H9 (cell line): Measurements from ENCODE around the gene UBALD2. TPM values are rescaled to one million over a fixed set of nuclear protein-coding genes. Genes with fewer than 3 reads are reported as not detected.

Experiments used
- DNase-seq: peaks from one replicate; pipeline ENCODE4 v3.0.0-alpha.2; 2017
- H2AFZ ChIP-seq: one replicate; pipeline ENCODE4 v1.6.1; 2013; ENCODE audit warnings: mild to moderate bottlenecking, low read length, control low read depth, moderate library complexity
- H2AK5ac ChIP-seq: 2 replicates; pipeline ENCODE4 v1.6.1; 2013; ENCODE audit warnings: low read length, control low read depth, mixed read lengths; ENCODE audit not compliant: insufficient read length
- H2BK120ac ChIP-seq: one replicate; pipeline ENCODE4 v1.6.1; 2013; ENCODE audit warnings: low read depth, mild to moderate bottlenecking, low read length, control low read depth, inconsistent platforms; ENCODE audit not compliant: poor library complexity, severe bottlenecking
- H2BK12ac ChIP-seq: 2 replicates; pipeline ENCODE4 v1.6.1; 2013; ENCODE audit warnings: low read length, control low read depth, mixed read lengths, low read depth; ENCODE audit not compliant: insufficient read length
- H2BK15ac ChIP-seq: 2 replicates; pipeline ENCODE4 v1.6.1; 2013; ENCODE audit warnings: low read depth, low read length, control low read depth
- H2BK20ac ChIP-seq: one replicate; pipeline ENCODE4 v1.6.1; 2013; ENCODE audit warnings: low read depth, mild to moderate bottlenecking, low read length, control low read depth, inconsistent platforms; ENCODE audit not compliant: poor library complexity, severe bottlenecking
- H2BK5ac ChIP-seq: 2 replicates; pipeline ENCODE4 v1.6.1; 2013; ENCODE audit warnings: low read length, control low read depth, mixed read lengths; ENCODE audit not compliant: insufficient read length
- H3K14ac ChIP-seq: 2 replicates; pipeline ENCODE4 v1.6.1; 2013; ENCODE audit warnings: low read length, control low read depth; ENCODE audit not compliant: insufficient read depth
- H3K18ac ChIP-seq: 2 replicates; pipeline ENCODE4 v1.6.1; 2013; ENCODE audit warnings: low read depth, mild to moderate bottlenecking, mixed read lengths, low read length, control low read depth; ENCODE audit not compliant: insufficient read length
- H3K23ac ChIP-seq: 2 replicates; pipeline ENCODE4 v1.6.1; 2013; ENCODE audit warnings: low read length, control low read depth, mixed read lengths, low read depth; ENCODE audit not compliant: insufficient read length
- H3K23me2 ChIP-seq: 2 replicates; pipeline ENCODE4 v1.6.1; 2013; ENCODE audit warnings: low read depth, mild to moderate bottlenecking, mixed read lengths, low read length, control low read depth; ENCODE audit not compliant: insufficient read length, poor library complexity, severe bottlenecking
- H3K27ac ChIP-seq: 2 replicates; pipeline ENCODE4 v1.5.1; 2013; ENCODE audit warnings: low read length, control low read depth, mixed read lengths, low read depth; ENCODE audit not compliant: insufficient read length
- H3K27me3 ChIP-seq: 2 replicates; pipeline ENCODE4 v1.6.1; 2013; ENCODE audit warnings: low read length, control low read depth, inconsistent platforms; ENCODE audit not compliant: insufficient read depth
- H3K4ac ChIP-seq: 2 replicates; pipeline ENCODE4 v1.6.1; 2013; ENCODE audit warnings: low read depth, mild to moderate bottlenecking, control low read depth, inconsistent platforms, low read length, moderate library complexity
- H3K4me1 ChIP-seq: 2 replicates; pipeline ENCODE4 v1.6.1; 2013; ENCODE audit warnings: low read length, control low read depth, inconsistent platforms; ENCODE audit not compliant: insufficient read depth
- H3K4me2 ChIP-seq: 2 replicates; pipeline ENCODE4 v1.6.1; 2013; ENCODE audit warnings: low read length, control low read depth, mixed read lengths; ENCODE audit not compliant: insufficient read length, insufficient read depth
- H3K56ac ChIP-seq: 2 replicates; pipeline ENCODE4 v1.6.1; 2013; ENCODE audit warnings: low read depth, mild to moderate bottlenecking, mixed read lengths, low read length, control low read depth; ENCODE audit not compliant: insufficient read length
- H3K79me1 ChIP-seq: 2 replicates; pipeline ENCODE4 v1.6.1; 2013; ENCODE audit warnings: low read depth, mild to moderate bottlenecking, moderate library complexity, low read length, control low read depth, inconsistent platforms; ENCODE audit not compliant: insufficient read depth, poor library complexity, severe bottlenecking
- H3K79me2 ChIP-seq: 2 replicates; pipeline ENCODE4 v1.6.1; 2013; ENCODE audit warnings: low read length, control low read depth, inconsistent platforms; ENCODE audit not compliant: insufficient read depth
- H3K9ac ChIP-seq: 2 replicates; pipeline ENCODE4 v1.6.1; 2013; ENCODE audit warnings: low read length, control low read depth, mixed read lengths; ENCODE audit not compliant: insufficient read length; ENCODE audit errors: extremely low read depth
- H3K9me3 ChIP-seq: one replicate; pipeline ENCODE4 v1.6.1; 2013; ENCODE audit warnings: low read depth, low read length, inconsistent platforms; ENCODE audit not compliant: control insufficient read depth
- H3T11ph ChIP-seq: one replicate; pipeline ENCODE4 v1.6.1; 2013; ENCODE audit warnings: mild to moderate bottlenecking, low read length, control low read depth, inconsistent platforms
- H4K20me1 ChIP-seq: one replicate; pipeline ENCODE4 v1.6.1; 2013; ENCODE audit not compliant: control insufficient read depth, insufficient read length, insufficient read depth
- H4K5ac ChIP-seq: 2 replicates; pipeline ENCODE4 v1.6.1; 2013; ENCODE audit warnings: low read depth, mild to moderate bottlenecking, mixed read lengths, low read length, control low read depth; ENCODE audit not compliant: insufficient read length
- H4K8ac ChIP-seq: replicated peaks from 2 replicates; pipeline ENCODE4 v1.6.1; 2013; ENCODE audit warnings: low read length, control low read depth, mixed read lengths, low read depth; ENCODE audit not compliant: insufficient read length
- H4K91ac ChIP-seq: 2 replicates; pipeline ENCODE4 v1.6.1; 2013; ENCODE audit warnings: low read depth, mild to moderate bottlenecking, moderate library complexity, mixed read lengths, low read length, control low read depth; ENCODE audit not compliant: insufficient read length
- H3K27ac Mint-ChIP-seq, 3 experiments: 2 replicates in 2 of 3; 3 replicates in 1 of 3; pipeline ENCODE4 v1.8.0; 2020 to 2021; ENCODE audit warnings: mixed read lengths in 3 of 3, mild to moderate bottlenecking in 1 of 3, moderate library complexity in 1 of 3
- H3K27me3 Mint-ChIP-seq: 2 replicates; pipeline ENCODE4 v1.8.0; 2021; ENCODE audit warnings: low read depth, mild to moderate bottlenecking, moderate library complexity, mixed read lengths
- H3K36me3 Mint-ChIP-seq, 3 experiments: 2 replicates in 2 of 3; 3 replicates in 1 of 3; pipeline ENCODE4 v1.8.0; 2020 to 2021; ENCODE audit warnings: low read depth in 3 of 3, mixed read lengths in 3 of 3; ENCODE audit not compliant: insufficient read depth in 1 of 3
- H3K4me1 Mint-ChIP-seq, 2 experiments: 2 replicates each; pipeline ENCODE4 v1.8.0; 2020; ENCODE audit warnings: mixed read lengths in 2 of 2
- H3K4me3 Mint-ChIP-seq, 2 experiments: 2 replicates in 1 of 2; 3 replicates in 1 of 2; pipeline ENCODE4 v1.8.0; 2020 to 2021; ENCODE audit warnings: mild to moderate bottlenecking in 2 of 2, mixed read lengths in 2 of 2, moderate library complexity in 1 of 2
- H3K9me3 Mint-ChIP-seq, 2 experiments: 2 replicates in 1 of 2; 3 replicates in 1 of 2; pipeline ENCODE4 v1.8.0; 2020; ENCODE audit warnings: mild to moderate bottlenecking in 2 of 2, mixed read lengths in 2 of 2, moderate library complexity in 1 of 2
- CTCF ChIP-seq: fragments of 200-600 bp; sonication (generic); conservative IDR thresholded peaks from 3 replicates; pipeline ENCODE4 v1.8.0; 2021; ENCODE audit warnings: antibody characterized with exemption, mild to moderate bottlenecking
- WGBS: extraction: QIAGEN DNeasy Blood & Tissue Kit; methylation state at CpG from one replicate; pipeline ENCODE4 v1.1.7; 2013; ENCODE audit warnings: missing lambda C conversion rate, low lambda C conversion rate, mixed read lengths; ENCODE audit not compliant: insufficient read length; ENCODE audit errors: extremely low coverage; 5-methylcytosine and 5-hydroxymethylcytosine counted together
- total RNA-seq: library from RNA; stranded (reverse); gene quantifications from 2 replicates; pipeline ENCODE4 v1.2.1, GENCODE V29; 2021

Gene UBALD2
- total RNA-seq, 1 experiment from 2014 or later = 25.8 TPM

- H2BK5ac ChIP-seq = no peak overlapping the region
- H3K4me1 Mint-ChIP-seq = peaks cover 18 to 24% of the 10 kb centered on the region in 2 experiments
- H3K27ac Mint-ChIP-seq = no peak overlapping the region
- no peak overlapping the region for H3K23ac ChIP-seq
- no peak overlapping the region for H3K27ac ChIP-seq
- peaks cover 0 to 2% of the 10 kb centered on the region in 2 experiments; a peak in 1 of 5 replicates for H3K9me3 Mint-ChIP-seq
- no peak overlapping the region for H3K9ac ChIP-seq
- H4K91ac ChIP-seq = no peak overlapping the region
- H2AFZ ChIP-seq = no peak overlapping the region
- H3K4me3 Mint-ChIP-seq = no peak overlapping the region
- no peak overlapping the region for H2AK5ac ChIP-seq
- no peak overlapping the region for H3K18ac ChIP-seq
- peaks cover 4% of the 10 kb centered on the region for H3K23me2 ChIP-seq
- no peak overlapping the region for H2BK12ac ChIP-seq
- H3K79me1 ChIP-seq = peaks cover 2% of the 10 kb centered on the region
- WGBS = no CpG with 5 or more reads among the region's 23 CpGs
- H3K27me3 Mint-ChIP-seq = no peaks in the 10 kb centered on the region
- H3K9me3 ChIP-seq = no peaks in the 10 kb centered on the region
- no peak for TF ChIP-seq CTCF
- no peak overlapping the region for H4K8ac ChIP-seq
- H2BK120ac ChIP-seq = no peak overlapping the region
- peaks cover 0 to 3% (median 0%) of the 10 kb centered on the region in 3 experiments; a peak in 2 of 7 replicates for H3K36me3 Mint-ChIP-seq
- H4K5ac ChIP-seq = no peak overlapping the region
- H2BK15ac ChIP-seq = no peak overlapping the region
- H3K4me1 ChIP-seq = 0 out of 2 replicates have a peak, but pooled peaks cover under 1% of the 10 kb centered on the region
- H3K27me3 ChIP-seq = no peaks in the 10 kb centered on the region
- no peak overlapping the region for H2BK20ac ChIP-seq
- no peak for DNase-seq
- H3K79me2 ChIP-seq = no peaks in the 10 kb centered on the region
- no peak overlapping the region for H3K56ac ChIP-seq
- no peak overlapping the region for H3T11ph ChIP-seq
- H4K20me1 ChIP-seq = no peaks in the 10 kb centered on the region
- no peak overlapping the region for H3K4ac ChIP-seq
- no peak overlapping the region for H3K4me2 ChIP-seq
- H3K14ac ChIP-seq = no peak overlapping the region; the same call in 1 of the 2 replicates
Measured at GRCh38 chr17:76261421-76262215, 3.5 kb upstream of the UBALD2 start.
